ENCODE measurements around the gene DDB1.

Gene DDB1

GRCh38 chr11:61298663-61299244 is 34.2 kb downstream of the DDB1 start:
- TF ChIP-seq CTCF (IDR thresholded peaks at IDR 0.05) = no peak
- Histone ChIP-seq H3K4me1 (ENCODE audit: control insufficient read depth in 1 of 2, insufficient read depth in 1 of 2, low read depth in 1 of 2, low read length in 1 of 2) (peaks cover 21 to 22% of the 10 kb centered on the region in 2 experiments), H3K4me3 (ENCODE audit: low read depth in 1 of 2, low read length in 1 of 2) (no peak overlapping the region), H3K27ac (no peak overlapping the region), H3K27me3 (peaks cover 28% of the 10 kb centered on the region), H3K9me3 (no peaks in the 10 kb centered on the region), H3K36me3 (peaks cover 57% of the 10 kb centered on the region)

- H3K9me3 ChIP-seq = no peaks in the 10 kb centered on the region
- no peak overlapping the region for H3K27ac ChIP-seq
- no peak overlapping the region for H3K4me3 ChIP-seq (ENCODE audit: low read depth in 1 of 2, low read length in 1 of 2)
- peaks cover 38% of the 10 kb centered on the region for H3K27me3 ChIP-seq
- peaks cover 24 to 26% of the 10 kb centered on the region in 2 experiments for H3K4me1 ChIP-seq (ENCODE audit: control insufficient read depth in 1 of 2, insufficient read depth in 1 of 2, low read depth in 1 of 2, low read length in 1 of 2)
- peaks cover 47% of the 10 kb centered on the region for H3K36me3 ChIP-seq
- TF ChIP-seq CTCF (IDR thresholded peaks at IDR 0.05) = no peak
These were observed 35.2 kb downstream of the DDB1 start for GRCh38 chr11:61297746-61298145.

- Histone ChIP-seq H3K4me3 (ENCODE audit: low read depth in 1 of 2, low read length in 1 of 2) (no peak overlapping the region), H3K27ac (no peak overlapping the region), H3K9me3 (no peaks in the 10 kb centered on the region), H3K4me1 (ENCODE audit: control insufficient read depth in 1 of 2, insufficient read depth in 1 of 2, low read depth in 1 of 2, low read length in 1 of 2) (peaks cover 24 to 26% of the 10 kb centered on the region in 2 experiments), H3K27me3 (peaks cover 42% of the 10 kb centered on the region), H3K36me3 (peaks cover 43% of the 10 kb centered on the region)
- TF ChIP-seq CTCF (IDR thresholded peaks at IDR 0.05) = no peak
These were observed 35.6 kb downstream of the DDB1 start for GRCh38 chr11:61297341-61297740.

GRCh38 chr11:61295596-61295926 is 37.3 kb downstream of the DDB1 start:
- TF ChIP-seq CTCF (IDR thresholded peaks at IDR 0.05) = no peak
- peaks cover 58% of the 10 kb centered on the region for H3K27me3 ChIP-seq
- H3K4me3 ChIP-seq (ENCODE audit: low read depth in 1 of 2, low read length in 1 of 2) = no peak overlapping the region
- H3K36me3 ChIP-seq = peaks cover 25% of the 10 kb centered on the region
- peaks cover 24 to 26% of the 10 kb centered on the region in 2 experiments for H3K4me1 ChIP-seq (ENCODE audit: control insufficient read depth in 1 of 2, insufficient read depth in 1 of 2, low read depth in 1 of 2, low read length in 1 of 2)
- H3K9me3 ChIP-seq = no peaks in the 10 kb centered on the region
- H3K27ac ChIP-seq = no peak overlapping the region

- H3K36me3 ChIP-seq = peaks cover 19% of the 10 kb centered on the region
These were observed 37.9 kb downstream of the DDB1 start, which contains the start of gene VWCE for GRCh38 chr11:61294717-61295595. Gene VWCE, minus strand, starts transcription at chr11:61295316. Its CDS starts 279 bp downstream, at chr11:61295037.

More at GRCh38 chr11:61294717-61295595, 37.9 kb downstream of the DDB1 start, which contains the start of gene VWCE:
- Histone ChIP-seq H3K27me3 (peaks cover 61% of the 10 kb centered on the region), H3K4me1 (ENCODE audit: control insufficient read depth in 1 of 2, insufficient read depth in 1 of 2, low read depth in 1 of 2, low read length in 1 of 2) (peaks cover 24 to 26% of the 10 kb centered on the region in 2 experiments), H3K4me3 (ENCODE audit: low read depth in 1 of 2, low read length in 1 of 2) (peak within 1 kb of the TSS in 1 of 2 experiments; percentile 18), H3K9me3 (no peaks in the 10 kb centered on the region), H3K27ac (no peak within 1 kb of the TSS)
- no peak for TF ChIP-seq CTCF (IDR thresholded peaks at IDR 0.05)
